ENCODE results near the gene CALML6. TPM values are rescaled to one million over a fixed set of nuclear protein-coding genes. Genes with fewer than 3 reads are reported as not detected.

CALML6 gene
- total RNA-seq, 2 experiments from 2014 or later, result 0.54 to 5.1 TPM

DNA sequence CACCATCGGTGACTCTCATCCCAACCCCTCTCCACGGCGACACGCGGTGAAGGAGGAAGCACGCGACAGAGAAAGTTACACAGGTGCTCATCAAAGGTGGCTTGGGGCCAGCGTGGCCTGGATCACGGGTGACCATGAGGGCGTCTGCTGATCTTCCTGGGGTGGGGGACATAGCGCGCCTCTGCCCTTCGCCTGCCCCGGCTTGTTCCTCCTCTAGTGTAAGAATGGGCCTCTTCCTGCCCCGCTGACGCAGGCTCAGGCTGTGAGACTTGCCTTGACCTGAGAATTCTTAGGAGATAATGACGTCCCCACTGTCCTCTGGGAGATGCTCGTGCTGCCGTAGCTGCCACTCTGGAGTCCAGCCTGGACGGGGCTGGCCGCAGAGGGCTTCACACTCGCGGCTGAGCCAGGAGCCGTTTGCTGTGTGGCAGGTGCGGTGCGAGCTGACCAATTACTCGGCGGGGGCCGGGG is 43.0 kb downstream of the CALML6 start:
- H3K9me2 ChIP-seq (ENCODE audit: insufficient read depth, low read length), result no peaks in the 10 kb centered on the region
- no peak for DNase-seq (ENCODE audit: low spot score)
- no peaks in the 10 kb centered on the region for H3K36me3 ChIP-seq (ENCODE audit: insufficient read depth, low read length)
- no peak overlapping the region for H3K27ac ChIP-seq (ENCODE audit: low read depth, low read length, poor library complexity, severe bottlenecking)
- POLR2A ChIA-PET, result no interaction called here
- intact Hi-C loops (cut with micrococcal nuclease; ENCODE audit: unreplicated experiment), result no loop called here
- CTCF ChIA-PET (ENCODE audit: unreplicated experiment), result no interaction called here
- H3K4me1 ChIP-seq (ENCODE audit: insufficient read depth, low read length, poor library complexity, severe bottlenecking), result no peaks in the 10 kb centered on the region
- H3K79me2 ChIP-seq (ENCODE audit: insufficient read depth, low read depth, low read length), result no peaks in the 10 kb centered on the region
- no peak overlapping the region for H3K4me2 ChIP-seq (ENCODE audit: low read length)
- no peak for TF ChIP-seq EZH2phosphoT487 (IDR thresholded peaks at IDR 0.05; ENCODE audit: borderline replicate concordance, low read depth, low read length)
- TF ChIP-seq, protein P1, sequence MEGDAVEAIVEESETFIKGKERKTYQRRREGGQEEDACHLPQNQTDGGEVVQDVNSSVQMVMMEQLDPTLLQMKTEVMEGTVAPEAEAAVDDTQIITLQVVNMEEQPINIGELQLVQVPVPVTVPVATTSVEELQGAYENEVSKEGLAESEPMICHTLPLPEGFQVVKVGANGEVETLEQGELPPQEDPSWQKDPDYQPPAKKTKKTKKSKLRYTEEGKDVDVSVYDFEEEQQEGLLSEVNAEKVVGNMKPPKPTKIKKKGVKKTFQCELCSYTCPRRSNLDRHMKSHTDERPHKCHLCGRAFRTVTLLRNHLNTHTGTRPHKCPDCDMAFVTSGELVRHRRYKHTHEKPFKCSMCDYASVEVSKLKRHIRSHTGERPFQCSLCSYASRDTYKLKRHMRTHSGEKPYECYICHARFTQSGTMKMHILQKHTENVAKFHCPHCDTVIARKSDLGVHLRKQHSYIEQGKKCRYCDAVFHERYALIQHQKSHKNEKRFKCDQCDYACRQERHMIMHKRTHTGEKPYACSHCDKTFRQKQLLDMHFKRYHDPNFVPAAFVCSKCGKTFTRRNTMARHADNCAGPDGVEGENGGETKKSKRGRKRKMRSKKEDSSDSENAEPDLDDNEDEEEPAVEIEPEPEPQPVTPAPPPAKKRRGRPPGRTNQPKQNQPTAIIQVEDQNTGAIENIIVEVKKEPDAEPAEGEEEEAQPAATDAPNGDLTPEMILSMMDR (conservative IDR thresholded peaks at IDR 0.05; ENCODE audit: low read length), result no peak
- no peak overlapping the region for H3K4me3 ChIP-seq (ENCODE audit: low read depth, low read length, poor library complexity, severe bottlenecking)
- H3K9me3 ChIP-seq (ENCODE audit: low read length), result no peaks in the 10 kb centered on the region
- H2AFZ ChIP-seq (ENCODE audit: low read length), result no peak overlapping the region
- no peaks in the 10 kb centered on the region for H4K20me1 ChIP-seq (ENCODE audit: insufficient read depth, low read length)
- BruUV-seq (replicated peaks), result no TSS peak

DNA sequence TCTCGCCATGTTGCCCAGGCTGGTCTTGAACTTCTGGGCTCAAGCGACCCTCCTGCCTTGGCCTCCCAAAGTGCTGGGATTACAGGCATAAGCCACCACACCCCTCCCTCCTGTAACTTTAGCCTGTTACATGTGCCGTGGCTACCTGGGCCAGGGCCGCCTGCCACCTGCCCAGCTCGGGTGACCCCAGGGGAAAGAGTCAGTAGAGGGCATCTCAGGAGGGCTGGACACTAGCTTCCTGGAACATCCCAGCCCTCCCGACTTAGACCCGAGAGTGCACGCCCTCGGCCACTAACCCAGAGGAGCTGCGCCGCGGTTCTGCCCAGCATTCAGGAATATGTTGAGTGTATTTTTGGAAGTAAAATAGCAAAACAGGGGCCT is 44.4 kb downstream of the CALML6 start:
- BruUV-seq (replicated peaks), result no TSS peak
- no peak for DNase-seq (ENCODE audit: low spot score)
- no peaks in the 10 kb centered on the region for H4K20me1 ChIP-seq (ENCODE audit: insufficient read depth, low read length)
- no peaks in the 10 kb centered on the region for H3K79me2 ChIP-seq (ENCODE audit: insufficient read depth, low read depth, low read length)
- no peaks in the 10 kb centered on the region for H3K9me3 ChIP-seq (ENCODE audit: low read length)
- ChIA-PET CTCF (ENCODE audit: unreplicated experiment) (no interaction called here), POLR2A (no interaction called here)
- no peak overlapping the region for H3K27ac ChIP-seq (ENCODE audit: low read depth, low read length, poor library complexity, severe bottlenecking)
- no peak overlapping the region for H2AFZ ChIP-seq (ENCODE audit: low read length)
- no peaks in the 10 kb centered on the region for H3K36me3 ChIP-seq (ENCODE audit: insufficient read depth, low read length)
- H3K4me3 ChIP-seq (ENCODE audit: low read depth, low read length, poor library complexity, severe bottlenecking), result no peak overlapping the region
- no peaks in the 10 kb centered on the region for H3K9me2 ChIP-seq (ENCODE audit: insufficient read depth, low read length)
- no peak for TF ChIP-seq EZH2phosphoT487 (IDR thresholded peaks at IDR 0.05; ENCODE audit: borderline replicate concordance, low read depth, low read length)
- TF ChIP-seq, protein P1 (conservative IDR thresholded peaks at IDR 0.05; ENCODE audit: low read length), result no peak
- intact Hi-C loops (cut with micrococcal nuclease; ENCODE audit: unreplicated experiment), result no loop called here
- H3K4me2 ChIP-seq (ENCODE audit: low read length), result no peak overlapping the region
- no peaks in the 10 kb centered on the region for H3K4me1 ChIP-seq (ENCODE audit: insufficient read depth, low read length, poor library complexity, severe bottlenecking)

DNA sequence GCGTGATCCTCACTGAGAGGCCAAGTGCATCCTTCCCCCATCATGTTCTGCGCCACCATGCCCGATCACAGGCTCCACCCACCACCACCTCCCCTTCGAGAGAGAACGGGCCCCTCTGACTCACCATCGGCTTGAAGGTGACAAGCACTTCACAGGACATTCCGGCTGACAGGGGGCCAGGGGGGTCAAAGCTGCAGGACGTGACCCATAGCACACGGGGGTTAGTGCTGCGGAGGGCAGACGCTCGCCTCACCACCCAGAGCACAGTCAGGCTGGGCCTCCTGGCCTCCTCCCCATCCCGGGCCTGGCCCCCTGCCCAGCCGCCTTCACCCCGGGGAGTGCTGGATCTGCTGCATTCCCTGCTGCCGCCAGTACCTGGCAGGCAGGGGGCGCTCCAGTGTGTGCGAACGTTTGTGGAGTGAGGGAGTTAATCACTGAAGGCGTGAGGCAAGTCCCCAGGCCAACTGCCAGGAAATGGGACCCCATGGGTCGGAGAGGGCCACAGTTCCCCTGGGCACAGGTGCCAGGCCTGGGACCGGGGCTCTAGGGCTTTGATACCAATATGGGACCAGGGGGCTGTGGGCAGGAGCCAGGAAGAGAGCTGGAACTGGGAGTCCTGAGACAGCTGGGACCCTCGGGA is 44.9 kb downstream of the CALML6 start:
- no peaks in the 10 kb centered on the region for H4K20me1 ChIP-seq (ENCODE audit: insufficient read depth, low read length)
- no peaks in the 10 kb centered on the region for H3K9me2 ChIP-seq (ENCODE audit: insufficient read depth, low read length)
- DNase-seq (ENCODE audit: low spot score), result peak; percentile 76
- H3K79me2 ChIP-seq (ENCODE audit: insufficient read depth, low read depth, low read length), result no peaks in the 10 kb centered on the region
- no peak overlapping the region for H2AFZ ChIP-seq (ENCODE audit: low read length)
- no peak overlapping the region for H3K27ac ChIP-seq (ENCODE audit: low read depth, low read length, poor library complexity, severe bottlenecking)
- H3K4me3 ChIP-seq (ENCODE audit: low read depth, low read length, poor library complexity, severe bottlenecking), result no peak overlapping the region
- BruUV-seq (replicated peaks), result no TSS peak
- no peaks in the 10 kb centered on the region for H3K36me3 ChIP-seq (ENCODE audit: insufficient read depth, low read length)
- CTCF ChIA-PET (ENCODE audit: unreplicated experiment), result interaction anchor here (0.8 kb wide), 1 partner anchor 84 kb away, joined by 5 read pairs; no protein-coding TSS in a partner anchor
- no peaks in the 10 kb centered on the region for H3K4me1 ChIP-seq (ENCODE audit: insufficient read depth, low read length, poor library complexity, severe bottlenecking)
- POLR2A ChIA-PET, result no interaction called here
- H3K4me2 ChIP-seq (ENCODE audit: low read length), result no peak overlapping the region
- intact Hi-C loops (cut with micrococcal nuclease; ENCODE audit: unreplicated experiment), result loop anchor here (1.0 kb wide), 1 partner anchor 86 kb away; no protein-coding TSS in a partner anchor
- TF ChIP-seq EZH2phosphoT487 (IDR thresholded peaks at IDR 0.05; ENCODE audit: borderline replicate concordance, low read depth, low read length), result no peak
- TF ChIP-seq, protein P1 (conservative IDR thresholded peaks at IDR 0.05; ENCODE audit: low read length), result peak; percentile 89
- H3K9me3 ChIP-seq (ENCODE audit: low read length), result no peaks in the 10 kb centered on the region

Data from OCI-LY7 (cell line).